Spinal cord (tissue), 10 donors: Measurements from ENCODE around the gene SFXN5. TPM values are rescaled to one million over a fixed set of nuclear protein-coding genes. Genes with fewer than 3 reads are reported as not detected.

Source experiments
- DNase-seq, 6 donors: peaks; one replicate each; pipeline versions ENCODE4 v3.0.0 to v3.0.0-alpha.2; 2013 to 2015; ENCODE audit warnings: low spot score in 6 of 6, low read depth in 4 of 6
- H3K27ac ChIP-seq: one replicate; pipeline ENCODE4 v1.5.1; 2013; ENCODE audit warnings: low read depth, low read length, control low read depth
- H3K27me3 ChIP-seq: one replicate; pipeline ENCODE4 v1.6.1; 2013; ENCODE audit warnings: low read length; ENCODE audit not compliant: control insufficient read depth, insufficient read depth
- H3K36me3 ChIP-seq: one replicate; pipeline ENCODE4 v1.6.1; 2013; ENCODE audit warnings: low read length; ENCODE audit not compliant: control insufficient read depth, insufficient read depth
- H3K4me1 ChIP-seq: one replicate; pipeline ENCODE4 v1.6.1; 2013; ENCODE audit warnings: low read length; ENCODE audit not compliant: control insufficient read depth, insufficient read depth
- H3K4me3 ChIP-seq: one replicate; pipeline ENCODE4 v1.5.1; 2013; ENCODE audit warnings: low read depth, low read length, control low read depth
- H3K9me3 ChIP-seq: one replicate; pipeline ENCODE4 v1.6.1; 2013; ENCODE audit warnings: low read length; ENCODE audit not compliant: control insufficient read depth, insufficient read depth
- WGBS: methylation state at CpG from one replicate; pipeline ENCODE4 v1.1.5; 2013; ENCODE audit warnings: missing lambda C conversion rate; ENCODE audit not compliant: insufficient coverage; 5-methylcytosine and 5-hydroxymethylcytosine counted together
- polyA plus RNA-seq, 2 donors: library from polyadenylated mRNA; unstranded; fragments of 120-200 nt; gene quantifications; one replicate each; pipeline ENCODE4 v1.2.1, GENCODE V29; 2013; ENCODE audit not compliant: insufficient read length in 2 of 2
- total RNA-seq, 2 donors: library from RNA; depleted of rRNA in 1 of 2; stranded (reverse); fragments of 120-200 nt in 1 of 2; fragments of >200 nt in 1 of 2; gene quantifications; one replicate each; pipeline versions ENCODE4 v1.2.3 to v1.2.4, GENCODE V29; 2013 to 2014
- donor health status: healthy.

Gene SFXN5
- total and polyA plus RNA-seq, 4 donors = 26.0 to 73.9 (median 54.8) TPM

DNA sequence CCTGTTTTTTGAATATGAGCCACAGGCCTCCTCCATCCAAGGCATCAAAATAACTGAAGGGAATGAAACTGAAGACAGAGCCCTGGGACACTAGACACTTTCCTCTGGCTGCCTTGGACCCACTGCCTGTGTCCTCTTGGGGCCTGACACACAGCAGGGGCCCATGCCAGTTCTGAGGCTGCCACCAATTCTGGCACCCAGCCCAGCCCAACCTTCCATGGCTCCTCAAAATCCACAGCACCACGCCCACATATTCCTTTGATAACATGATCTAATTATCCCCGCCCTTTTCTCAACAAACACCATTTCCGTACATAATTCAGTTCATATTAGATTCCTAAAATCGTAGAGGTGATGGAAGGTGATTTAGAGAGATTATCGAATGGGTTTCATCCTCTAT, 90.0 kb downstream of the SFXN5 start:
- Histone ChIP-seq H3K36me3 (peaks cover 40% of the 10 kb centered on the region), H3K4me3 (no peak overlapping the region), H3K27ac (no peak overlapping the region), H3K9me3 (no peaks in the 10 kb centered on the region), H3K27me3 (no peaks in the 10 kb centered on the region), H3K4me1 (peaks cover 11% of the 10 kb centered on the region)
- DNase-seq = no peak
- WGBS = no CpG with 5 or more reads among the region's 5 CpGs

GRCh38 chr2:72980535-72981217, 90.8 kb downstream of the SFXN5 start:
- DNase-seq = no peak
- Histone ChIP-seq H3K36me3 (peaks cover 35% of the 10 kb centered on the region), H3K9me3 (no peaks in the 10 kb centered on the region), H3K27ac (no peak overlapping the region), H3K4me3 (no peak overlapping the region), H3K27me3 (no peaks in the 10 kb centered on the region), H3K4me1 (peaks cover 11% of the 10 kb centered on the region)
- 88% methylated on average over 8 of the region's 11 CpGs for WGBS

DNA sequence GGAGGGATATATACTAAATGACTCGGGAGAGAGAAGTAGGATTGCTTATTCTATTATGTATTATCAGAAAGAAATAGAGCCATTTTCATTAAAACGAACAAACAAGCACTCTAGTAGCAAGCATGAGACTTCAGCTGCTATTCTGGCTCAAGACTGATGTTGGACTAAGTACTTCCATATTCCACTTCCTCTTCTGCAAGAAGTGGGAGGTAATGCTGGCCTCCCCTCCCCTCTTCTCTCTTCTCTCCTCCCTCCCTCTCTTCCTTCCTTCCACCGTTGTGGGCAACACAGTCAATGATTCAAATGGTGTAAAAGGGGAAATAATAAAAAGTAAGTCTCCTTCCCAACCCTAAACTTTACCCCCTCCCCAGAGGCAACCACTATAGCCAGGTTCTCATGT, 91.6 kb downstream of the SFXN5 start:
- Histone ChIP-seq H3K9me3 (no peaks in the 10 kb centered on the region), H3K4me1 (peaks cover 11% of the 10 kb centered on the region), H3K36me3 (peaks cover 30% of the 10 kb centered on the region), H3K4me3 (no peak overlapping the region), H3K27ac (no peak overlapping the region), H3K27me3 (no peaks in the 10 kb centered on the region)
- DNase-seq = no peak
- no CpG with 5 or more reads among the region's 3 CpGs for WGBS

DNA sequence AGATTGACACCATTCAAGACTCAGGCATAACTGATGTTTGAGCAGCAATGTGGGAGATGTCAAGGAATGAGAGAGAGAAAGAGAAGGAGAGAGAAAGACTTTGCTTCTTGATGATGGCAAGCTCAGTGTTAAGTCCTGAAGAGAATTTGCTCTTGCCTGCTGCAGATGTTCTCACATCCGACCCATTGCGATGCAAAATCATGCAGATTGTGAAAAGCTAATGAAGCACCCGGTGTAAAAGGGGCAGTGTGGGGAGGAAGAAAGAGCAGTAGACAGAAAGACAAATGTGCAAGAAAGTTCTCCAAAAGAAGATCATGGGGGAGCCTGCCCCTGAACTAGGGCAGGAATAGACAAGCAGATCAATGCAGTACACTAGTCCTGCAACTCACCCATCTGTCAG, 96.5 kb downstream of the SFXN5 start:
- peaks cover 8% of the 10 kb centered on the region for H3K4me1 ChIP-seq
- no peaks in the 10 kb centered on the region for H3K9me3 ChIP-seq
- H3K27ac ChIP-seq = no peak overlapping the region
- DNase-seq = no peak
- WGBS = 24% methylated on average over 3 of the region's 3 CpGs
- H3K36me3 ChIP-seq = peaks cover 37% of the 10 kb centered on the region
- H3K4me3 ChIP-seq = no peak overlapping the region
- no peaks in the 10 kb centered on the region for H3K27me3 ChIP-seq

DNA sequence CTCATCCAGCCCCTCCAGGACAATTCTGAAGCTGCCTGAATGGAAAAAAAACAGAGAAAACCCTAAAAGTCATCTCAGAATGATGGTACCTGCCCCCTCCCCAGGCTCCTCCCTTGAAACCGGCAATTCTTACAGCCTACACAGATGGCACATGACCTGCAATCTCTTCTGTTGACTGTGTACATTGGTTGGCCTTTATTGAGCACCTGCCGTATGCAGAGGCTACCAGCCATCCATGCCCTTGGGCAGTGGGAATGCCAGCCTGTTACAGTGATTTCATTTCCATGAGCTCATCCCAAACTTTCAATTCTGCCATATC, 97.1 kb downstream of the SFXN5 start:
- no peak for DNase-seq
- Histone ChIP-seq H3K4me1 (peaks cover 8% of the 10 kb centered on the region), H3K36me3 (peaks cover 42% of the 10 kb centered on the region), H3K4me3 (no peak overlapping the region), H3K27me3 (no peaks in the 10 kb centered on the region), H3K27ac (no peak overlapping the region), H3K9me3 (no peaks in the 10 kb centered on the region)
- WGBS = 69% methylated on average over 2 of the region's 2 CpGs

DNA sequence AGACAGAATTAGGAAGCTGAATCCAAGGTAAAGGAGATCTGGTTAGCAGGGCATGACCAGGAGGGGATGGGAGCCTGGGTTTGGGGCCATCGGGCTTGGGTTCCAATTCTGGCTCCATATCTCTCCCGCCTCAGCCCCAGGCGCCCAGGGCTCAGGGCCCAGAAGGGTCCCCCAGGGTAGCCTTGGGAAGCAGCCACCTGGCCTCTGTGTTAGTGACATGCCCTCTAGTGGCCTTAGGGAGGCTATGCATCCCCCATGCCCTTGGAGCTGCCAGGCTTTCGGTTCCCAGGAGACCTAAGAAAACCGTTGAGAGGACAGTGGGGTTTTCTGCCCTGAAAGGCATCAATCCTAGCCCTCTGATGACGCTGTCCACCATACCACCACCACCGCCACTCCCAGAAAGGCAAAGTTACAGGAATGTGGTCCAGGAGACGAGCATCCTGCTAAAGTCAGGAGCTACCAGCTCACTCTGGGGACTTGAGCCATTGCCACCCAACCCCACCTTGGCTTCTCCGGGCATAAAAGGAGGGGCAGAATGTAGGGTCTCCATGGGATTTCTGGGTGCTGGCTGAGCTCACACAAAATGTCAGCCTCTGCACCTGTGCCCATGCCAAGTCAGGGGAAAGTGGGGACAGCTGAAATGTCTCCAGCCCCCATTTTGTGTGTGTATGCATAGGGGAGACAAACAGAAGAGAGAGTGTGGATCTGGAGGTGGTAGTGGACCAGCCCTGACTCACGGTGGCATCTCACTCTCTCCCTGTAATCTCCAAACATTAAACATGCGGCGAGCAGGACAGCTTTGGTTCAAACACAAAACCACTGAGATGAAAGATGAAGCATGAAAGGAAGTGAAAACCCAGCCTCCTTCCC, 97.7 kb downstream of the SFXN5 start:
- Histone ChIP-seq H3K4me3 (no peak overlapping the region), H3K9me3 (no peaks in the 10 kb centered on the region), H3K36me3 (peaks cover 44% of the 10 kb centered on the region), H3K27ac (no peak overlapping the region), H3K4me1 (peaks cover 8% of the 10 kb centered on the region), H3K27me3 (no peaks in the 10 kb centered on the region)
- WGBS = 64% methylated on average over 3 of the region's 12 CpGs
- DNase-seq = peak in 3 of 6 donors; percentile 8 to 80 (median 66)

DNA sequence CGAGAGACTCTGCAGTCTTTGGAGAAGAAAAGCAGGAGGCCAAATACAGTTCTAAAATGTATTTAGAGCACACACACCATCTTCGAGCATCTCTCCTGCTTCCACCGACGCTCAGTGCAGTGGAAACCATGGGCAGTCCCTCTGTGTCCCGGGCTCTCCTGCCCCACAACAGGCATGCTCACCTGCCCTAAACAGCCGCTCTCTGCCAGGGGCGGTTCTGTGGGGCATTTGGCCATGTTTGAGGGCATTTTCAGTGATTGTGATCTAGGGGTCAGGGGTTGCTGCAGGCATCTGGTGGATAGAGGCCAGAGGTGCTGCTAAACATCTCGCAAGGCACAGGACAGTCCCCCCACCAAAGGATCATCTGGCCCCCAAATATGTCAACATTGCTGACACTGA, 98.4 kb downstream of the SFXN5 start:
- Histone ChIP-seq H3K4me1 (peaks cover 8% of the 10 kb centered on the region), H3K27ac (no peak overlapping the region), H3K4me3 (no peak overlapping the region), H3K27me3 (no peaks in the 10 kb centered on the region), H3K9me3 (no peaks in the 10 kb centered on the region), H3K36me3 (peaks cover 49% of the 10 kb centered on the region)
- no peak for DNase-seq
- WGBS = 80% methylated on average over 1 of the region's 8 CpGs

DNA sequence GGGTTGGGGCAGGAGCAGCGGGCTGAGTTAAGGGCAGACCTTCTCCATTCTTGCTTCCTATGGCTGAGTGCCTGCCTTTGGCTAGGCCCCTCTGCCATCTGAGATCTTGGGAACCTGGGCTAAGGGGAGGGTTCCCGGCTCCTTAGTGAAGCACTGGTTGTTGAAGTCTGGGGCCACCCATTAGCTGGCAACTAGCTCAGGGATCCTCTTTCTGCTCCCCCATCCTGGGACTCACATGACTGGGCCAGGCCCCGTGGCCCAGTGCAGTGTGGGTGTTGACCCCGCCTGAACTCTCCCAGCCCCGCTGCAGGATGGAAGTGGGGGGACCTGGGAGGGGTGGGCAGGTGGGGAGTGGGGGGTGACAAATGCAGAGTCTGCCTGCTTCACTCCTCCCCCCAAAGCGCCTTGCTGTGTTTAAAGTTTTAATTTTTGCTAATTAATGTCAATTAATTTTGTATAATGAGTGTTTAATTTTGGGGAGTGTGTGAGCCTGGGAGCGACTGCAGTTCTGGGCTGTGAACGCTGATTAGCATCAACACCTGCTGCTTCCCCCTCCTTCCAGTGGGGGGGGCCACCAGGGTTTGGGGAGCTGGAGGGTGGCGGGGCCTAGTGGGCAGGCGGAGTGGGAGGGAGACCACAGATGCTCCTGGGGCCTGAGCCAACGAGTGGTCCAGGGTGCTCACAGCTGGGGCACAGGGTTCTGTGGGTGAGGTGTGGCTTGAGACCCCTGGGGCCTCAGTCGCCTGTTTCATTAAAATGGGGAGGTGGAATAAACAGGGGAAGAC, 99.0 kb downstream of the SFXN5 start:
- H3K4me3 ChIP-seq = no peak overlapping the region
- peak in 1 of 6 donors; percentile 82 for DNase-seq
- no peak overlapping the region for H3K27ac ChIP-seq
- 68% methylated on average over 6 of the region's 12 CpGs for WGBS
- no peaks in the 10 kb centered on the region for H3K27me3 ChIP-seq
- peaks cover 53% of the 10 kb centered on the region for H3K36me3 ChIP-seq
- peaks cover 8% of the 10 kb centered on the region for H3K4me1 ChIP-seq
- no peaks in the 10 kb centered on the region for H3K9me3 ChIP-seq

- H3K4me3 ChIP-seq = no peak overlapping the region
- no peak for DNase-seq
- WGBS = 97% methylated on average over 6 of the region's 7 CpGs
- peaks cover 58% of the 10 kb centered on the region for H3K36me3 ChIP-seq
- H3K27me3 ChIP-seq = no peaks in the 10 kb centered on the region
- no peak overlapping the region for H3K27ac ChIP-seq
- peaks cover 8% of the 10 kb centered on the region for H3K4me1 ChIP-seq
- no peaks in the 10 kb centered on the region for H3K9me3 ChIP-seq
Observed at GRCh38 chr2:72971036-72971435, 100.5 kb downstream of the SFXN5 start.
